Measurements from ENCODE around the gene SMCR8.
"Not testable (repeated sequence)": the region's sequence is repeated elsewhere in the genome, so short reads cannot be mapped to it uniquely, and the experiment has no call there.

Gene SMCR8

GRCh38 chr17:18361837-18362697, 47.0 kb downstream of the SMCR8 start:
- DNase-seq: no peak

DNA sequence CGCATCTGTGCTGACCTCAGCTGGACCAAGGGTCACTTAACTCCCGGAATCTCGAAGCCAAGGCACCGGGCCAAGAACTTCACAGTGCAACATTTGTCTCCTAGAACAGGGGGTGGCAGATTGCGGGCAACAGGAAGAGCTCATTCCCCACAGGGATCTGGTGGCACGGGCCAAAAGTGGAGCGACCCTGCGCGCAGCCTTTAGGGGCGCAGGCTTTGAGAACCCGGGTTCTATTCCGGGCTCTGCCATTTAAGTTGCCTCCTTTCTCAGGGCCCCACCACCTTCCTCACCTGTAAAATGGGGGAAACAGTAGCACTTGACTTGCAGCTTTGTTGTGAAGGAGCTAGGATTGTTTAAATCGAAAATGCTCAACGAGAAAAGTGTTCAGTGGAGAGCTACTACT, 47.6 kb downstream of the SMCR8 start:
- DNase-seq: peak; percentile 21 to 26

GRCh38 chr17:18363101-18364049, 48.3 kb downstream of the SMCR8 start, which contains the start of gene SHMT1:
TSS of gene SHMT1 (minus strand) at chr17:18363550. CDS start at chr17:18355981, 7,569 bp downstream.
- peak; percentile 91 to 94 for DNase-seq

GRCh38 chr17:18364166-18364565, 49.1 kb downstream of the SMCR8 start:
- no peak for DNase-seq

GRCh38 chr17:18368946-18369345, 53.9 kb downstream of the SMCR8 start:
- DNase-seq: no peak

- no peak for DNase-seq
Observed at GRCh38 chr17:18370761-18371160, 55.7 kb downstream of the SMCR8 start.

DNA sequence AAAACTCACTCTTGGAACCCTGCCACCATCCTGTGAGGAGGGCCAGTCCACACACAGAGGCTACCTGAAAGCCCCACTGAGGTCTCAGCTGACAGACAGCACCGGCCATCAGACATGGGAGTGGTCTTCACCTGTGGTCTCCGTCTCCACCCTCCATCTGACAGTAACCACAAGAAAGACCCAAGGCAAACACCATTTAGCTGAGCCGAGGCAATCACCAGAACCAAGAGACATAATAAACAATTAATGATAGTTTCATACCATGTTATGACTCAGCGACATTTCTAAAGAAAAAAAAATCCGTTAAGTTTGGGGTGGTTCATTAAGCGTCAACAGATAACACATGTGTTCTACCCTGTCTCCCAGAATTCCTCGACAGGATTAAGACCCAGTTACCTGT, 56.4 kb downstream of the SMCR8 start:
- DNase-seq: no peak

DNA sequence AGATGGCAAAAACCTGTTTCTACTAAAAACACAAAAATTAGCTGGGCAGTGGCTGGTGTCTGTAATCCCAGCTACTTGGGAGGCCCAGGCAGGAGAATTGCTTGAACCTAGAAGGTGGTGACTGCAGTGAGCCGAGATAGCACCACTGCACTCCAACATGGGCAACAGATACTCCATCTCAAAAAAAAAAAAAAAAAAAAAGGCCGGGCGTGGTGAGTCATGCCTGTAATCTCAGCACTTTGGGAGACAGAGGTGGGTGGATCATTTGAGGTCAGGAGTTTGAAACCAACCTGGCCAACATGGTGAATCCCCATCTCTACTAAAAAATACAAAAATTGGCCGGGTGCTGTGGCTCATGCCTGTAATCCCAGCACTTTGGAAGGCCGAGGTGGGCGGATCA, 58.1 kb downstream of the SMCR8 start:
- DNase-seq: not testable (repeated sequence)

- DNase-seq: no peak
Observed at GRCh38 chr17:18374216-18374615, 59.1 kb downstream of the SMCR8 start.

Measured in stimulated activated CD4-positive, alpha-beta T cell treated with anti-CD3 and anti-CD28 coated beads, Interleukin-2, amount 100 ng/mL, for 24 hours (primary cell).